Endometrium (tissue), 2 donors: ENCODE data around the gene ST3GAL3.

ENCODE experiments used
- FAIRE-seq: peaks from 2 replicates; lab custom pipeline; 2012; peaks lifted over from hg19 to GRCh38; lab: Jason Lieb, UNC
- donor health status: control.
- donor health status: control.

The ST3GAL3 gene

DNA sequence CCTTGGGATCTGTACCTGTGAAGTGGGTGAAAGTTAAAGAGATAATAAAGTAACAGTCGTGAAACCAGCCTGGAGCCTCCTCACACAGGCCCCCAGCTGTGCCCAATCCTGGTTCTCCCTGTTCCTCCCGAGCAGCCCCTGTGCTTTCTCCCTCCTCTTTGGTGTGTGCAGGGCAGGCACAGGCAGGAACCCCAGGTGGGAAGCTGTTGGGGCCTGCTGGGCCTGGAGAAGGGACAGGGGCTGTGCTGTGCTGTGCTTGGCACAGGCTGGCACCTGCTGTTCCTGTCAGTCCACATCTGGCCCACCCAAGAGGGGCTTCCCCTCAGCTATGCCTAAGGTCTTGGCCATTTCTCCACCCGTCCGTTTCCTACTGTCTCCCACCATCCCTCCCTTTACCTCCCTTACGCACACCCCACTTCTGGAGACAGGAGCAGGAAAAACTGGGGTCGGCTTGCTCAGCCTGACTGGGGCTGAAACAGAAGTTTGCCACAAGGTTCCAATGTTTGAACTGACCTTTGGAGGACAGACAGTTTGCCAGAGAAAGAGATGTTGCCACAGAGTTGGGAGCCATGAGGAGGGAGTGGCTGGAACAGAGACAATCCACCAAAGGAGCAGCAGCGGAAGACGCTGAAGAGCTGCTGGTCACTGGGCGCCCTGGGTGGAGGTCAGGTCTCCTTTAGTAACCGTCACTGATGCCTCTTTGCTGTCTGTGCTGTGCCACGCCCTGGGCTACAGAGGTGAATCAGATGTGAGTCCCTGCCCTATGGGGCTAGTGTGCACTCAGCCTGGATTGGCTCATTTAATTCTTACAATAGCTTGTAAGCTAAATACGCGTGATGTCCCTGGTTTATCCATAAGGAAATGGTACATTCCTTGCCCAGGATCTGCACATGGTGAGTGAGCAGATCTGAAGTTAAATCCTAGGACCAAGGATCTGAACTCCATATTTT is 207.5 kb downstream of the ST3GAL3 start:
- no peak for FAIRE-seq

GRCh38 chr1:43919906-43920305 is 212.6 kb downstream of the ST3GAL3 start:
- FAIRE-seq = no peak

DNA sequence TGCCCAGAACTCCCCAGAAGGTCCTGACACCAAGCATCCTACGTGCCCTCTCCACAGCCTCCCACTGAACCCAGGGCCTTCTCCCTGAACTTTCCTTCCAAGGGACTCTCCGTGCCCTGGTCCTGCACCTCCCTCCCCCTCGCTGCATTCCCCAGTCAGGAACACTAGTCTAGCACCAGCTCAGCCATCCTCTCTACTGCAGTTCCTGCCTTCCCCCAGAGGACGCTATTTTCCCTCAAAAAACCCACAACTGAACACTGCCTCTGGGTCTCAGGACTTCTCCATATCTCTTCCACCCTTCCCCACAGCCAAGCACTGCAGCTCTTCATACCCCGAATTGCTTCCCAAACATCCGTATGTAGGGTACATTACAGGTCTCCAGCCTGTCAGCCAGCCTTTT is 213.7 kb downstream of the ST3GAL3 start:
- FAIRE-seq = no peak

DNA sequence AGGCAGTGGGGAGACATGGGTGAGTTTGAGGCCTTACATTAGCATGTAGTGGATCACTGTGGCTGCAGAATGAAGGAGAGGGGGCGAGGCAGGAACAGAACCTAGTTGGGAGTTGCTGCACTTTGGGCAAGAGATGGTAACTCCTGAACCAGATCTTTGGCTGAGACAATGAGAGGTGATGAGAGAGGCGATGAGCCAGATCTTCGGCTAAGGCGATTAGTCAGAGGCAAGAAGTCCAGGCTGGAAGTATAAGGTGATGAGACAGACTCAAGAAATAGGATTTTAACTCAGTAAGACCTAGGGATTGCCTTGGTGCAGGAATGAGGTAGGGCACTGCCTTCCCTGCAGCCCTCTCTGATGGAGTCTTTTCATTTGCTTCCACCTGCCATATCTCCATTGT is 217.2 kb downstream of the ST3GAL3 start:
- FAIRE-seq = no peak

- no peak for FAIRE-seq
Measured at GRCh38 chr1:43925846-43926245, 218.5 kb downstream of the ST3GAL3 start.

DNA sequence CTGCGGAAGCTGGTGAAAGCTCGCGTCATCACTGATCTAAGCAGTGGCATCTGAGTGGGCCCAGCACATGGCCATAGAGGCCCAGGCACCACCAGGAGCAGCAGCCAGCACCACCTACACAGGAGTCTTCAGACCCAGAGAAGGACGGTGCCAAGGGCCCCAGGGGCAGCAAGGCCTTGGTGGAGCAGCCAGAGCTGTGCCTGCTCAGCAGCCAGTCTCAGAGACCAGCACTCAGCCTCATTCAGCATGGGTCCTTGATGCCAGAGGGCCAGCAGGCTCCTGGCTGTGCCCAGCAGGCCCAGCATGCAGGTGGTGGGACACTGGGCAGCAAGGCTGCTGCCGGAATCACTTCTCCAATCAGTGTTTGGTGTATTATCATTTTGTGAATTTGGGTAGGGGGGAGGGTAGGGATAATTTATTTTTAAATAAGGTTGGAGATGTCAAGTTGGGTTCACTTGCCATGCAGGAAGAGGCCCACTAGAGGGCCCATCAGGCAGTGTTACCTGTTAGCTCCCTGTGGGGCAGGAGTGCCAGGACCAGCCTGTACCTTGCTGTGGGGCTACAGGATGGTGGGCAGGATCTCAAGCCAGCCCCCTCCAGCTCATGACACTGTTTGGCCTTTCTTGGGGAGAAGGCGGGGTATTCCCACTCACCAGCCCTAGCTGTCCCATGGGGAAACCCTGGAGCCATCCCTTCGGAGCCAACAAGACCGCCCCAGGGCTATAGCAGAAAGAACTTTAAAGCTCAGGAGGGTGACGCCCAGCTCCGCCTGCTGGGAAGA is 223.0 kb downstream of the ST3GAL3 start:
- FAIRE-seq = no peak

- FAIRE-seq = no peak
Measured at GRCh38 chr1:43930949-43931275, 223.6 kb downstream of the ST3GAL3 start.

- no peak for FAIRE-seq
Measured at GRCh38 chr1:43931711-43932660, 224.7 kb downstream of the ST3GAL3 start.

- FAIRE-seq = no peak
Measured at GRCh38 chr1:43932786-43933385, 225.6 kb downstream of the ST3GAL3 start.

DNA sequence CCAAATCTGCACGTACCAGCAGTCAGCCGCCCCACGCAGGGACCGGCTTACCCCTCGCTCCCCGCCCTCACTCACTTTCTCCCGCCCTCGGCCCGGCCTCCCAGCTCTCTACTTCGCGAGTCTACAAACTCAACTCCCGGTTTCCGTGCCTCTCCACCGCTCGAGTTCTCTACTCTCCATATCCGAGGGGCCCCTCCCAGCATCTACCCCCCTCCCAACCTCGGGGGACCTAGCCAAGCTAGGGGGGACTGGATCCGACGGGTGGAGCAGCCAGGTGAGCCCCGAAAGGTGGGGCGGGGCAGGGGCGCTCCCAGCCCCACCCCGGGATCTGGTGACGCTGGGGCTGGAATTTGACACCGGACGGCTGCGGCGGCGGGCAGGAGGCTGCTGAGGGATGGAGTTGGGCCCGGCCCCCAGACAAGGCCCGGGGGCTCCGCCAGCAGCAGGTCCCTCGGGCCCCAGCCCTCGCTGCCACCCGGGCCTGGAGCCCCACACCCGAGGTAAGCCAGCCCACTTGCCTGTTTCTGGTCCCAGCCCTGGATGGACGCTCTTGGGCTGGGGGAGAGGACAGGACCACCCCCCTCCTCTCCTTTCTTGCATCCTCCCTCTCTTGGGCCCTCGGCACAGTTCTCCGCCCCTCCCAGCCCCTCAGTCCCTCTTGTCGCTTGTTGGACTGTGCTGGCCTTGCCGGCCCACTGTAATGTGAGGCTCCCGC is 226.2 kb downstream of the ST3GAL3 start, which contains the start of gene ARTN:
TSS of gene ARTN (plus strand) at position 416 of the 715 bp plus-strand sequence. CDS start 1,856 bp downstream, outside the sequence.
- no peak for FAIRE-seq

DNA sequence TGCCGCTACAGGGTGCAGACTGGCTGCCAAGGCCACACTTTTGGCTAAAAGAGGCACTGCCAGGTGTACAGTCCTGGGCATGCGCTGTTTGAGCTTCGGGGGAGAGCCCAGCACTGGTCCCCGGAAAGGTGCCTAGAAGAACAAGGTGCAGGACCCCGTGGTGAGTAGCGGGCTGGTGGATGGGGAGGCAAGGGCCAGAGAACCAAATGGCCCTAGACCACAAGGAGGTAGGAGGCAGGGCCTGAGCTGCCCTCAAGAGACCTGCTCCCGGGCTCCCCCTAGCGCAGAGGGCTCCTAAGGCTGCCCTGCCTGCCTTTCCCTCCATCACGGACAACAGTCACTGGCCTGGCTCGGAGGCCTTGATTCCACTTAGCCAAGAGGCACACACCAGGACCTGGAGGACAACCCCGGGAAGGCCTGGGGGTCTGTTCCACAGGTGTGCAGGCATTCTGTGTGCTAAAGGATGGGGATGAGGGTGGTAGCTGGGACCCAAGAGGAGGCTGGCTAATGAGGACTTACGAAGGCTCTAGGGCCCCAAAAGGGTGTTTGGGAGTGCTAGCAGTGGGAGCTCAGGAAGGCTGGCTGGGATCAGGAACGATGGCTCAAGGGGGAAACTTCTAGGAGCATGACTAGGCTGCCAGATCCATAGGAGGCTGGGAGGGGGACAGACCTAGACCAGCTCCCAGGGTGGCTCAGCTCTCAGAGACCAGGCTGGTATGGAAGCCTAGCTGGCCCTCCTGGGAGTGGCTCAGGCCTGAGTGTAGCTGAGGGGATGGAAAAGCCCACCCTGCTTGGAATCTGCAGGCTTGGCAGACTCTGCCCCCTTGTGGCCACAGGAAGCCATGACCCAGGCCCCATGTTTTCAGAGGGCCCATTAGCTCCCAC is 227.0 kb downstream of the ST3GAL3 start:
- FAIRE-seq = no peak

DNA sequence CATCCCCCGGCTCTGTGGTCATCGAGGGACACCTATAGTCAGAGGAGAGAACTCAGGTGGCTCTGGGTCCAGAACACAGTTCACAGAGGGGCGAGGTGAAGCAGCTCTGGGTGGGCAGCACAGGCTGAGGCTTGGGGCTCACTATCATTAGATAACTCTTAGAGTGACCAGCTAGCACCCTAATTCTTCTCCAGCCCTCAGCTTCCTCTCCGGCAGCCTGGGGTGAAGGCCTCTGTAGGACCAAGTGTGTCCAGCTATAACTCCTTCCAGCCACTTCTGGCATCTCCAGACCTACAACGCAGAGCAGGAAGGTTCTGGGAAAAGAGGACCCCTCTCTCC is 227.6 kb downstream of the ST3GAL3 start:
- FAIRE-seq = no peak

DNA sequence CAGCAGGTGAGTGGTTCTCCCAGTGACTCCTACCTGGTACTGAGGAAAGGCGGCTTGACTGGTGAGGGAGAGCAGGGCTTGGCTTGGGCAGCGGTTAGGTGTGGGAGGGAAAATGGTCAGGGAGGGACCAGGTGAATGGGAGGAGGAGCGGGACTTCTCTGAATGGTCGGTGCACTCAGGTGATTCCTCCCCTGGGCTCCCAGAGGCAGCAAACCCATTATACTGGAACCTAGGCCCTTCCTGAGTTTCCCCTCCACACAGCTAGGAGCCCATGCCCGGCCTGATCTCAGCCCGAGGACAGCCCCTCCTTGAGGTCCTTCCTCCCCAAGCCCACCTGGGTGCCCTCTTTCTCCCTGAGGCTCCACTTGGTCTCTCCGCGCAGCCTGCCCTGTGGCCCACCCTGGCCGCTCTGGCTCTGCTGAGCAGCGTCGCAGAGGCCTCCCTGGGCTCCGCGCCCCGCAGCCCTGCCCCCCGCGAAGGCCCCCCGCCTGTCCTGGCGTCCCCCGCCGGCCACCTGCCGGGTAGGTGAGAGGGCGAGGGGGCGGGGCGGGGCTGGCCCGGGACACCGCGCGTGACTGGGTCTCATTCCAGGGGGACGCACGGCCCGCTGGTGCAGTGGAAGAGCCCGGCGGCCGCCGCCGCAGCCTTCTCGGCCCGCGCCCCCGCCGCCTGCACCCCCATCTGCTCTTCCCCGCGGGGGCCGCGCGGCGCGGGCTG is 228.5 kb downstream of the ST3GAL3 start:
- FAIRE-seq = no peak

DNA sequence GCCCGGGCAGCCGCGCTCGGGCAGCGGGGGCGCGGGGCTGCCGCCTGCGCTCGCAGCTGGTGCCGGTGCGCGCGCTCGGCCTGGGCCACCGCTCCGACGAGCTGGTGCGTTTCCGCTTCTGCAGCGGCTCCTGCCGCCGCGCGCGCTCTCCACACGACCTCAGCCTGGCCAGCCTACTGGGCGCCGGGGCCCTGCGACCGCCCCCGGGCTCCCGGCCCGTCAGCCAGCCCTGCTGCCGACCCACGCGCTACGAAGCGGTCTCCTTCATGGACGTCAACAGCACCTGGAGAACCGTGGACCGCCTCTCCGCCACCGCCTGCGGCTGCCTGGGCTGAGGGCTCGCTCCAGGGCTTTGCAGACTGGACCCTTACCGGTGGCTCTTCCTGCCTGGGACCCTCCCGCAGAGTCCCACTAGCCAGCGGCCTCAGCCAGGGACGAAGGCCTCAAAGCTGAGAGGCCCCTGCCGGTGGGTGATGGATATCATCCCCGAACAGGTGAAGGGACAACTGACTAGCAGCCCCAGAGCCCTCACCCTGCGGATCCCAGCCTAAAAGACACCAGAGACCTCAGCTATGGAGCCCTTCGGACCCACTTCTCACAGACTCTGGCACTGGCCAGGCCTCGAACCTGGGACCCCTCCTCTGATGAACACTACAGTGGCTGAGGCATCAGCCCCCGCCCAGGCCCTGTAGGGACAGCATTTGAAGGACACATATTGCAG is 229.3 kb downstream of the ST3GAL3 start:
- no peak for FAIRE-seq

DNA sequence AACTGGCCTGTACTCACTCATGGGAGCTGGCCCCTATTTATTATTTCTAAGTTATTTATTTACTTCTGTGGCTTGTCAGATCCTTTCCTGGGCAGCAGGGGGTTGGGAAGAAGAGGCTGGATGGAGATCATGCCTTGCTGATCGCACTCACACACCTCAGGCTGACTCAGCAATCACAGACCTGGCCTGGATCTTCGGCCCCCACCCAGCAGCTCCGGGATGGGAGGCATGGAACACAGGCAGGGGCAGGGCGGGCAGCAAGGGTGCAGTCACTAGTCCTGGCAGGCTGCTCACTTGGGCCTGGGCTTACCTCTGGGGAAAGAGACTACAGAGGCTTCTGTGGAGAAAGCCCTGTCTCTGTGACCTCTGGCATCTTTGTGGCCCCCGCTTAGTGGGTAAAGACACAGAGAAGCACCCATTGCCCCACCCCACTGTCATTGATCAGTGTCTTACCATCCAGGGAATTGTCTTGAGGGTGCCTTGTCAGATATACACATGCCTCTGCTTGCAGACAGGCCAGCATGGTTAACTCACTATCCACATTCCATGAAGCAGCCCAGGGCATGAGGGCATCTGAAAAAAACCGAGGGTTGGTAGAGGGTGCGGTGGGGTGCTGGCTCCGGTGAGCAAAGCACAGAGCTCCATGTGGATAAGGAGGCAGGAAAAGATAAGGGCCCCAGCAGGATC is 230.0 kb downstream of the ST3GAL3 start:
- FAIRE-seq = no peak

- no peak for FAIRE-seq
Measured at GRCh38 chr1:43938383-43938782, 231.0 kb downstream of the ST3GAL3 start.

DNA sequence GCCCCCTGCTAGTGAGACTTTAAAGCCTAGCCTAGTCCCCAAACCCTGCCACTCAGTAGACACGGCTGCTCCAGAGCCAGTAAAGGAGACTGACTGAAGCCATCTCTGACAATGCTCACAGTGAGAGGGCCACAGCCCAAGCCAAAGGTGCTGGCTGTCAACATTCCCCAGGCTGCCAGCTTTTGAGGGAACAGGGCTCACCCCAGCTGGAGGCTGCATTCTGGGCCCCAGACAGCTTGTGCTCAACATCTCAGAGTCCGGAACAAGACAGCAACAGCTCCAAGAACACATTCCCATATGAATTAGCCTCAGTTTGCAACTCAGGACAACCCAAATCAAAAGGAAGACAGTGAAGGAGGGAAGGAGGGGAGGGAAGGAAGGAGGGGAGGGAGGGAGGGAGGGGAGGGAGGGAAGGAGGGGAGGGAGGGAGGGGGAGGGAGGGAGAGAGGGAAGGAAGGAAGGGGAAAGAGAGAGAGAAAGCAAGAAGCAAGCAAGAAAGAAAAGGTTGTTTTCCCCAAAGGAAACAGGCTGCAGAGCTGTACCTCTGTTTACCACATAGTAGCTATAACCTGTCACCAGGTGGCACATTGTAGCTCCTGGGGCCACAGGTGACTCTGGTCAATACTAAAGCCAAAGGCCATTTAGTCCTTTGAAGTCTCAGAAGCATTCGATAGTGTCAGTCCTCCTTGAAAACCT is 231.7 kb downstream of the ST3GAL3 start:
- FAIRE-seq = no peak
